ENCODE data around the gene IQCH.
"Not testable (repeated sequence)": the region's sequence is repeated elsewhere in the genome, so short reads cannot be mapped to it uniquely, and the experiment has no call there.

IQCH gene

GRCh38 chr15:67420137-67420536 is 165.6 kb downstream of the IQCH start:
- peaks cover 3% of the 10 kb centered on the region for H3K4me1 ChIP-seq (ENCODE audit: control insufficient read depth, insufficient read depth, low read length)
- no peak overlapping the region for H3K4me3 ChIP-seq (ENCODE audit: insufficient read depth, low read depth, low read length)
- H3K27me3 ChIP-seq (ENCODE audit: control insufficient read depth, insufficient read depth, low read length, poor library complexity, severe bottlenecking) = no peaks in the 10 kb centered on the region
- no peak overlapping the region for H3K27ac ChIP-seq (ENCODE audit: insufficient read depth, low read depth, low read length, poor library complexity, severe bottlenecking)
- no peaks in the 10 kb centered on the region for H3K36me3 ChIP-seq (ENCODE audit: control insufficient read depth, insufficient read depth, low read length)
- H3K9me3 ChIP-seq (ENCODE audit: control insufficient read depth, low read length) = no peaks in the 10 kb centered on the region
- WGBS, 2 experiments = 73 to 97% methylated on average over 1 to 2 of the region's 2 CpGs

GRCh38 chr15:67421105-67421504 is 166.5 kb downstream of the IQCH start:
- no peaks in the 10 kb centered on the region for H3K27me3 ChIP-seq (ENCODE audit: control insufficient read depth, insufficient read depth, low read length, poor library complexity, severe bottlenecking)
- H3K27ac ChIP-seq (ENCODE audit: insufficient read depth, low read depth, low read length, poor library complexity, severe bottlenecking) = no peak overlapping the region
- H3K4me1 ChIP-seq (ENCODE audit: control insufficient read depth, insufficient read depth, low read length) = no peaks in the 10 kb centered on the region
- WGBS, 2 experiments = 82 to 83% methylated on average over 6 of the region's 6 CpGs
- no peak overlapping the region for H3K4me3 ChIP-seq (ENCODE audit: insufficient read depth, low read depth, low read length)
- H3K9me3 ChIP-seq (ENCODE audit: control insufficient read depth, low read length) = no peaks in the 10 kb centered on the region
- H3K36me3 ChIP-seq (ENCODE audit: control insufficient read depth, insufficient read depth, low read length) = no peaks in the 10 kb centered on the region

GRCh38 chr15:67422296-67422695 is 167.7 kb downstream of the IQCH start:
- WGBS, 2 experiments = no CpG with 5 or more reads among the region's 1 CpG
- H3K36me3 ChIP-seq (ENCODE audit: control insufficient read depth, insufficient read depth, low read length) = no peaks in the 10 kb centered on the region

GRCh38 chr15:67433495-67434099 is 179.0 kb downstream of the IQCH start:
- Histone ChIP-seq H3K4me1 (ENCODE audit: control insufficient read depth, insufficient read depth, low read length) (no peaks in the 10 kb centered on the region), H3K36me3 (ENCODE audit: control insufficient read depth, insufficient read depth, low read length) (no peaks in the 10 kb centered on the region), H3K4me3 (ENCODE audit: insufficient read depth, low read depth, low read length) (no peak overlapping the region), H3K27ac (ENCODE audit: insufficient read depth, low read depth, low read length, poor library complexity, severe bottlenecking) (no peak overlapping the region), H3K27me3 (ENCODE audit: control insufficient read depth, insufficient read depth, low read length, poor library complexity, severe bottlenecking) (no peaks in the 10 kb centered on the region), H3K9me3 (ENCODE audit: control insufficient read depth, low read length) (no peaks in the 10 kb centered on the region)
- WGBS, 2 experiments = 33 to 40% methylated on average over 2 of the region's 3 CpGs

More at GRCh38 chr15:67422296-67422695, 167.7 kb downstream of the IQCH start:
- no peaks in the 10 kb centered on the region for H3K27me3 ChIP-seq (ENCODE audit: control insufficient read depth, insufficient read depth, low read length, poor library complexity, severe bottlenecking)
- no peak overlapping the region for H3K4me3 ChIP-seq (ENCODE audit: insufficient read depth, low read depth, low read length)
- no peaks in the 10 kb centered on the region for H3K9me3 ChIP-seq (ENCODE audit: control insufficient read depth, low read length)
- H3K27ac ChIP-seq (ENCODE audit: insufficient read depth, low read depth, low read length, poor library complexity, severe bottlenecking) = no peak overlapping the region
- no peaks in the 10 kb centered on the region for H3K4me1 ChIP-seq (ENCODE audit: control insufficient read depth, insufficient read depth, low read length)

GRCh38 chr15:67436351-67437250 is 182.0 kb downstream of the IQCH start:
- H3K9me3 ChIP-seq (ENCODE audit: control insufficient read depth, low read length); H3K4me3 ChIP-seq (ENCODE audit: insufficient read depth, low read depth, low read length); H3K36me3 ChIP-seq (ENCODE audit: control insufficient read depth, insufficient read depth, low read length); H3K4me1 ChIP-seq (ENCODE audit: control insufficient read depth, insufficient read depth, low read length); H3K27ac ChIP-seq (ENCODE audit: insufficient read depth, low read depth, low read length, poor library complexity, severe bottlenecking); H3K27me3 ChIP-seq (ENCODE audit: control insufficient read depth, insufficient read depth, low read length, poor library complexity, severe bottlenecking): not testable (repeated sequence)
- WGBS, 2 experiments = 73 to 81% methylated on average over 13 of the region's 13 CpGs

GRCh38 chr15:67444100-67444499 is 189.5 kb downstream of the IQCH start:
- H3K4me1 ChIP-seq (ENCODE audit: control insufficient read depth, insufficient read depth, low read length) = no peaks in the 10 kb centered on the region
- no peak overlapping the region for H3K27ac ChIP-seq (ENCODE audit: insufficient read depth, low read depth, low read length, poor library complexity, severe bottlenecking)
- H3K27me3 ChIP-seq (ENCODE audit: control insufficient read depth, insufficient read depth, low read length, poor library complexity, severe bottlenecking) = no peaks in the 10 kb centered on the region
- WGBS, 2 experiments = 92 to 94% methylated on average over 2 of the region's 2 CpGs
- no peak overlapping the region for H3K4me3 ChIP-seq (ENCODE audit: insufficient read depth, low read depth, low read length)
- H3K36me3 ChIP-seq (ENCODE audit: control insufficient read depth, insufficient read depth, low read length) = no peaks in the 10 kb centered on the region
- no peaks in the 10 kb centered on the region for H3K9me3 ChIP-seq (ENCODE audit: control insufficient read depth, low read length)

GRCh38 chr15:67446449-67446848 is 191.9 kb downstream of the IQCH start:
- no peak overlapping the region for H3K27ac ChIP-seq (ENCODE audit: insufficient read depth, low read depth, low read length, poor library complexity, severe bottlenecking)
- WGBS, 2 experiments = 43 to 49% methylated on average over 2 of the region's 2 CpGs
- no peaks in the 10 kb centered on the region for H3K4me1 ChIP-seq (ENCODE audit: control insufficient read depth, insufficient read depth, low read length)
- H3K9me3 ChIP-seq (ENCODE audit: control insufficient read depth, low read length) = no peaks in the 10 kb centered on the region
- no peaks in the 10 kb centered on the region for H3K27me3 ChIP-seq (ENCODE audit: control insufficient read depth, insufficient read depth, low read length, poor library complexity, severe bottlenecking)
- no peak overlapping the region for H3K4me3 ChIP-seq (ENCODE audit: insufficient read depth, low read depth, low read length)
- H3K36me3 ChIP-seq (ENCODE audit: control insufficient read depth, insufficient read depth, low read length) = no peaks in the 10 kb centered on the region

- not testable (repeated sequence) for H3K4me3 ChIP-seq (ENCODE audit: insufficient read depth, low read depth, low read length); H3K27ac ChIP-seq (ENCODE audit: insufficient read depth, low read depth, low read length, poor library complexity, severe bottlenecking); H3K27me3 ChIP-seq (ENCODE audit: control insufficient read depth, insufficient read depth, low read length, poor library complexity, severe bottlenecking); H3K9me3 ChIP-seq (ENCODE audit: control insufficient read depth, low read length); H3K4me1 ChIP-seq (ENCODE audit: control insufficient read depth, insufficient read depth, low read length); H3K36me3 ChIP-seq (ENCODE audit: control insufficient read depth, insufficient read depth, low read length)
- 90 to 94% methylated on average over 2 of the region's 5 CpGs for WGBS, 2 experiments
Observed at GRCh38 chr15:67448372-67448771, 193.8 kb downstream of the IQCH start.

- H3K27me3 ChIP-seq (ENCODE audit: control insufficient read depth, insufficient read depth, low read length, poor library complexity, severe bottlenecking); H3K9me3 ChIP-seq (ENCODE audit: control insufficient read depth, low read length); H3K4me3 ChIP-seq (ENCODE audit: insufficient read depth, low read depth, low read length); H3K27ac ChIP-seq (ENCODE audit: insufficient read depth, low read depth, low read length, poor library complexity, severe bottlenecking); H3K4me1 ChIP-seq (ENCODE audit: control insufficient read depth, insufficient read depth, low read length); H3K36me3 ChIP-seq (ENCODE audit: control insufficient read depth, insufficient read depth, low read length): not testable (repeated sequence)
- WGBS, 2 experiments = 93 to 99% methylated on average over 11 of the region's 11 CpGs
Observed at GRCh38 chr15:67453703-67454102, 199.1 kb downstream of the IQCH start.

GRCh38 chr15:67456677-67457529 is 202.3 kb downstream of the IQCH start:
- Histone ChIP-seq H3K4me1 (ENCODE audit: control insufficient read depth, insufficient read depth, low read length) (peaks cover 7% of the 10 kb centered on the region), H3K36me3 (ENCODE audit: control insufficient read depth, insufficient read depth, low read length) (no peaks in the 10 kb centered on the region), H3K9me3 (ENCODE audit: control insufficient read depth, low read length) (no peaks in the 10 kb centered on the region), H3K4me3 (ENCODE audit: insufficient read depth, low read depth, low read length) (no peak overlapping the region), H3K27ac (ENCODE audit: insufficient read depth, low read depth, low read length, poor library complexity, severe bottlenecking) (no peak overlapping the region), H3K27me3 (ENCODE audit: control insufficient read depth, insufficient read depth, low read length, poor library complexity, severe bottlenecking) (no peaks in the 10 kb centered on the region)
- 39 to 42% methylated on average over 7 to 8 of the region's 8 CpGs for WGBS, 2 experiments
